ENCODE data around the gene MSRB1. TPM values are rescaled to one million over a fixed set of nuclear protein-coding genes. Genes with fewer than 3 reads are reported as not detected.
"Not testable (repeated sequence)": the region's sequence is repeated elsewhere in the genome, so short reads cannot be mapped to it uniquely, and the experiment has no call there.

MSRB1 gene
- total RNA-seq, 6 experiments from 2014 or later = 21.0 to 27.4 (median 22.7) TPM

GRCh38 chr16:1940273-1941161, 2.5 kb downstream of the MSRB1 start:
- Mint-ChIP-seq H3K36me3 (ENCODE audit: low read depth) (no peaks in the 10 kb centered on the region; the same call in 1 of the 2 replicates), H3K4me1 (ENCODE audit: low read depth) (peaks cover 9% of the 10 kb centered on the region), H3K9me3 (no peaks in the 10 kb centered on the region), H3K27me3 (ENCODE audit: insufficient read depth) (peaks cover 2% of the 10 kb centered on the region), H3K27ac (no peak overlapping the region), H3K4me3 (no peak overlapping the region)
- no peak for DNase-seq
- no peak for TF ChIP-seq CTCF (IDR thresholded peaks at IDR 0.05)

GRCh38 chr16:1939833-1940232, 3.2 kb downstream of the MSRB1 start:
- not testable (repeated sequence) for H3K4me1 Mint-ChIP-seq (ENCODE audit: low read depth); H3K9me3 Mint-ChIP-seq; H3K27me3 Mint-ChIP-seq (ENCODE audit: insufficient read depth); H3K27ac Mint-ChIP-seq; DNase-seq; H3K36me3 Mint-ChIP-seq (ENCODE audit: low read depth); H3K4me3 Mint-ChIP-seq

- Mint-ChIP-seq H3K36me3 (ENCODE audit: low read depth) (no peaks in the 10 kb centered on the region; the same call in 1 of the 2 replicates), H3K27me3 (ENCODE audit: insufficient read depth) (peaks cover 2% of the 10 kb centered on the region; the same call in 1 of the 2 replicates), H3K9me3 (no peaks in the 10 kb centered on the region), H3K4me1 (ENCODE audit: low read depth) (peaks cover 9% of the 10 kb centered on the region), H3K4me3 (no peak overlapping the region), H3K27ac (no peak overlapping the region)
- no peak for DNase-seq
- no peak for TF ChIP-seq CTCF (IDR thresholded peaks at IDR 0.05)
Measured at GRCh38 chr16:1938910-1939309, 4.1 kb downstream of the MSRB1 start.

GRCh38 chr16:1938316-1938715, 4.7 kb downstream of the MSRB1 start:
- DNase-seq = no peak
- peaks cover 9% of the 10 kb centered on the region for H3K4me1 Mint-ChIP-seq (ENCODE audit: low read depth)
- H3K27me3 Mint-ChIP-seq (ENCODE audit: insufficient read depth) = peaks cover 2% of the 10 kb centered on the region; the same call in 1 of the 2 replicates
- no peak for TF ChIP-seq CTCF (IDR thresholded peaks at IDR 0.05)
- H3K4me3 Mint-ChIP-seq = no peak overlapping the region
- H3K9me3 Mint-ChIP-seq = no peaks in the 10 kb centered on the region
- no peak overlapping the region for H3K27ac Mint-ChIP-seq
- no peaks in the 10 kb centered on the region; the same call in 1 of the 2 replicates for H3K36me3 Mint-ChIP-seq (ENCODE audit: low read depth)

GRCh38 chr16:1936945-1937479, 6.0 kb downstream of the MSRB1 start:
- H3K27ac Mint-ChIP-seq = no peak overlapping the region
- H3K36me3 Mint-ChIP-seq (ENCODE audit: low read depth) = no peaks in the 10 kb centered on the region; the same call in 1 of the 2 replicates
- no peaks in the 10 kb centered on the region for H3K9me3 Mint-ChIP-seq
- DNase-seq = no peak
- H3K27me3 Mint-ChIP-seq (ENCODE audit: insufficient read depth) = no peaks in the 10 kb centered on the region
- no peak overlapping the region for H3K4me3 Mint-ChIP-seq
- TF ChIP-seq CTCF (IDR thresholded peaks at IDR 0.05) = no peak
- peaks cover 8% of the 10 kb centered on the region for H3K4me1 Mint-ChIP-seq (ENCODE audit: low read depth)

GRCh38 chr16:1933097-1933661, 9.8 kb downstream of the MSRB1 start:
- H3K27me3 Mint-ChIP-seq (ENCODE audit: insufficient read depth) = peaks cover 6% of the 10 kb centered on the region; the same call in 1 of the 2 replicates
- no peaks in the 10 kb centered on the region; the same call in 1 of the 2 replicates for H3K36me3 Mint-ChIP-seq (ENCODE audit: low read depth)
- no peak overlapping the region for H3K4me3 Mint-ChIP-seq
- no peaks in the 10 kb centered on the region for H3K9me3 Mint-ChIP-seq
- no peak for TF ChIP-seq CTCF (IDR thresholded peaks at IDR 0.05)
- no peak overlapping the region for H3K27ac Mint-ChIP-seq
- DNase-seq = no peak
- 0 out of 2 replicates have a peak, but pooled peaks cover 5% of the 10 kb centered on the region for H3K4me1 Mint-ChIP-seq (ENCODE audit: low read depth)
